Omental fat pad (tissue), 4 donors: ENCODE data around the gene RAB19. TPM values are rescaled to one million over a fixed set of nuclear protein-coding genes. Genes with fewer than 3 reads are reported as not detected.
"Not testable (repeated sequence)": the region's sequence is repeated elsewhere in the genome, so short reads cannot be mapped to it uniquely, and the experiment has no call there.

ENCODE experiments used
- ATAC-seq: fragments of 150-250 bp; one replicate; pipeline ENCODE4 v1.9.1; 2016; ENCODE audit warnings: mild to moderate bottlenecking, moderate library complexity; ENCODE audit not compliant: low FRiP score
- DNase-seq: peaks from one replicate; pipeline ENCODE4 v3.0.0-alpha.2; 2019; ENCODE audit warnings: low spot score
- total RNA-seq, 4 donors: library from RNA; depleted of rRNA; stranded (reverse); fragments of >200 nt; gene quantifications; one replicate each; pipeline ENCODE4 v1.1.0, GENCODE V29; 2016
- TF ChIP-seq, protein P1 (sequence below), 3 donors: fragments of 450-650 bp; IDR thresholded peaks; one replicate each; pipeline ENCODE4 v1.5.1; 2016 to 2017; ENCODE audit warnings: antibody characterized with exemption in 3 of 3, mild to moderate bottlenecking in 3 of 3, moderate library complexity in 2 of 3

Gene RAB19
- total RNA-seq, 4 donors from 2014 or later = 1.3 TPM; not detected in 3

DNA sequence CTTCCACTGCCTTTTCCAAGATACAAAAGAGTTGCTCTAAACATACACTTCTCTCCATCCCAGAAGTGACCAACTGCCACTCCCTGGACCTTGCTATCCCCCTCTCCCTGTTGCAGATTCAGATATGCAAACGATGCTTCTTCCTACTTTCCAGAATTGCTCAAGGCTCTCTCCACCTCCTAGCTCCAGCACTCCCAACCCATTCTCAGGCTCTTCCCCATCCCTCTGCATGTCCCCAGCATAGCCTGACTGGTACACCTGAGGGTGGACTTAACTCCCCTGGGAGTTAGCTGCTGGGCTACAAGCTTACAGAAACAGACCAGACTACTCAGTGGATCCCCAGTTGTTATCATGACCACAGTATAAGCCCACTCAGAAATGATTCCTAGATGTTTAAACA lies 47.9 kb downstream of the RAB19 start:
- TF ChIP-seq, protein P1, sequence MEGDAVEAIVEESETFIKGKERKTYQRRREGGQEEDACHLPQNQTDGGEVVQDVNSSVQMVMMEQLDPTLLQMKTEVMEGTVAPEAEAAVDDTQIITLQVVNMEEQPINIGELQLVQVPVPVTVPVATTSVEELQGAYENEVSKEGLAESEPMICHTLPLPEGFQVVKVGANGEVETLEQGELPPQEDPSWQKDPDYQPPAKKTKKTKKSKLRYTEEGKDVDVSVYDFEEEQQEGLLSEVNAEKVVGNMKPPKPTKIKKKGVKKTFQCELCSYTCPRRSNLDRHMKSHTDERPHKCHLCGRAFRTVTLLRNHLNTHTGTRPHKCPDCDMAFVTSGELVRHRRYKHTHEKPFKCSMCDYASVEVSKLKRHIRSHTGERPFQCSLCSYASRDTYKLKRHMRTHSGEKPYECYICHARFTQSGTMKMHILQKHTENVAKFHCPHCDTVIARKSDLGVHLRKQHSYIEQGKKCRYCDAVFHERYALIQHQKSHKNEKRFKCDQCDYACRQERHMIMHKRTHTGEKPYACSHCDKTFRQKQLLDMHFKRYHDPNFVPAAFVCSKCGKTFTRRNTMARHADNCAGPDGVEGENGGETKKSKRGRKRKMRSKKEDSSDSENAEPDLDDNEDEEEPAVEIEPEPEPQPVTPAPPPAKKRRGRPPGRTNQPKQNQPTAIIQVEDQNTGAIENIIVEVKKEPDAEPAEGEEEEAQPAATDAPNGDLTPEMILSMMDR (IDR thresholded peaks at IDR 0.05) = no peak
- ATAC-seq (no peak), DNase-seq (no peak)

DNA sequence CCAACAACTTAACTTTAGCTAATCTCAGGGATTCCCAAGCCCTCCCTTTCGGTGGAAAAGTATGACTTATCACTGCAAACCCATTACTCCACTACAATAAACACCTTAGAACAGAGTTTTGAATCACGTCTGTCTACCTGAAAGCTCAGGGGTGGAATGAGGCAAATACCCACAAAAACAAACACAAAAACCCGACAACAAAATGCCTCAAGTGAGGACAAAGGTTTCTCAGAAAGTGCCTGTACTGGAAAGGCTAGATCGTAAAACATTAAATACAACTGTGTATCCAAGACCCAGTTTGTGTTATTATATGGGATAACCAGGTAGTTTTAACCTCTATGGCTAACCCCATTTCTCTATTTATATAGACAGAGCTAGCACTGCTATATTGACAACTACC lies 49.4 kb downstream of the RAB19 start:
- TF ChIP-seq, protein P1 (IDR thresholded peaks at IDR 0.05) = no peak
- DNase-seq (no peak), ATAC-seq (no peak)

DNA sequence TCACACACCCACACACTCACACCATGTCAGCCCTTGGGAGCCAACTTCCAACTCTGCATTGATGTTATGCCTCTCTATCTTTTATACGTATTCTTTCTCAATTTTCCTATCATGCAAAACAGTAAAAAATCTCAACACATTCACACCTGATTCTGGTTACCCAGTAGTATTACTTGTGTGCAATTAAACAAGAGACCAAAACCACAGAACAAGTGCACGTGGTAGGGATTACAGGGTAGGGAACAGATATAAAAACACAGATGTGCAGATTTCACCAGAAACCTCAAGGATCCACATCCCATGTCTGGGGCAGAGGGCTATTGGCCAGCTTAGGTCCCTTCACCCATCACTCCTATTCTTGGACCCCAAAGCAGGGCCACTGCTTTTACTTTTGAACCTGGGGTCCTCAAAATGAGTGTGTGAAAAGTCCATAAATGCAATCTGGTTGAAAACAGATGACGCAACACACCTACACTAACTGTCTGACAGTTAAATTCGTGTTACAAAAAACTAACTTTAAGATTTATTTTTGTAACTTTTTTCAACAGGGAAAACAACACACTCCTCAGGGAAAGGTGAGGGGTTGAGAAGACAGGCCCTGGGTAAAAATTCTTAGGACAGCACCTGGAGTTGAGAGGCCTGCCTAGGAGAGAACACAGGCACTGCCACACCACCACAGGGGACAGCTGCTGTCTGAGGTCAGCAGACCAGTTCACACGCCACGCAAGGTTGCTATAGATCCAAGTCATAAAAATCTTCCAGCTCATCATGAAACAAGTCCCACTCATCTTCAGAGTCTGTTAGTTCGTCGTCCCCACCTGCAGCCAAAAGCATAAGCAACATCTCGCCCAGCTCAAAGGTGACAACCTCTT lies 50.2 kb downstream of the RAB19 start:
- ATAC-seq, DNase-seq: not testable (repeated sequence)

DNA sequence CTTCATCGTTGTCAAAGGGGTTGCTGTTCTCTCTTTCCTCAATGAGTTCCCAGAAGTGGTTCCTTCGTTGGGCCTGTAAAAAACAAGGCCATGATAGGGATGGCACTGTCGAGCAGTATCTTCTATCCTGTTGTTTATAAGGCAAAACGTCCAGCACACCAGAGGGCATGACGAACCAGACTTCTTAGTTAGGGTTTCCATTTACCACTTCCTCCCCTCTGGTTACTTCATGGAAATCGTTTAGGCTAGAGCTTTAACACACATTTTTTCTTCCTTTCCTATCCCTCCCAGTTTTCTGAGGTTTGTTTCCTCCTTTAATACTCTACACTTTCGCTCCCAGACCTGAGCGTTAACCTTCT lies 50.8 kb downstream of the RAB19 start:
- DNase-seq = no peak
- ATAC-seq = no peak
- TF ChIP-seq, protein P1 (IDR thresholded peaks at IDR 0.05) = no peak

DNA sequence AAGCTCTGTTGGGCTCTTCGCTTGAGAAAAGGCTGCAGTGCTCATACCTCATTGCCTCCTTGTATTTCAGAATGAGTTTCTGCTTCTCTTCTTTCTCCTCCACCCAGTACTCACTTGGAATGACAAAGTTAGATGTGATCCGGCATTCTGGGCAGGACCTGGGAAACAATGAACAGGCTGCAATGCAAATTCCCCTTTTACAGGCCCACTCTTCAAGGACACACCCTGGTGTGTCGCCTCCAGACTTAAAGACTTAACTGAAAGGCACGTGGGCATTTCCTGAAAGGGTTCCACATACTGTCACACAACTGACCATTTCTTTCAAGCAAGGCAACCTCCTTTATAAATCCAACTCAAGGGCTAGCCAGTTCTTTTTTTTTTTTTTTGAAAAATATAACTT lies 51.9 kb downstream of the RAB19 start:
- TF ChIP-seq, protein P1 (IDR thresholded peaks at IDR 0.05) = no peak
- no peak for ATAC-seq
- no peak for DNase-seq

DNA sequence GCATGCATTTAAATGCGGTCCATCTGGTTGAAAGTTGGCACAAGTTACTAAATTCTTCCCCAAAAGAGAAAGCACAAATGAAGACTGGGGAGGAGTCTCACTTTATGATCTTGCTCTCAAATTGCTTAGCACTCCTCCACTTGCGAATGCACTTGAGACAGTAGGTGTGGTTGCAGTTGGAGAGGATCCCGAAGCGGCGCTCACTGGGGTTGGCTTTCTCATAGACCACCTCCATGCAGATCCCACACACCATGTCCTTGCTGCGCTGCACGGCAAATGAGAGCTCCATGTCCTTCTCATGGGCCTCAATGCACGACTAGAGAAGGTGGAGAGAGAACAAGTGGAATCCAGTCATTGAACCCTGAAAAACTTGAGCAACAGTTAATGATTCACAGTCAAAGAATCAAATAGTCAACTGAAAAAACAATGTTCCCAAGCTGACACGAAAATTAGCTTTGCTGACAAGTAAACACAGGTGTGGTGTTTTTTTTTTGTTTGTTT lies 52.7 kb downstream of the RAB19 start:
- TF ChIP-seq, protein P1 (IDR thresholded peaks at IDR 0.05) = no peak
- ATAC-seq = no peak
- no peak for DNase-seq

DNA sequence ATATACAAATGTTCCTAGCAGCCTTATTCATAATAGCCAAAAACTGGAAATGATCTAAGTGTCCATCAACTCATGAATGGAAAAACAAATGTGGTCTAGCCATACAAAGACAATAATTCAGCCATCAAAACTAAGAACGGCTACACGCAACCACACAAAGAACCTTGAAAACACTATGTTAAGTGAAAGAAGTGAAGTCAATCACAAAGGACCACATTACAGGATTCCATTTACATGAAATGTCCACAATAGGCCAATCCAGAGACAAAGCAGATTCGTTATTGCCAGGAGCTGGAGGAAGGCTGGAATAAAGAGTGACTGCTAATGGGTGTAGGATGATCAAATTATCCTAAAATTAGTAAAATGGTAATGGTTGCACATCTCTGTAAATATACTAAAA lies 54.3 kb downstream of the RAB19 start:
- TF ChIP-seq, protein P1 (IDR thresholded peaks at IDR 0.05) = no peak
- ATAC-seq = no peak
- no peak for DNase-seq
